Measurements from ENCODE around the gene TP53INP2. TPM values are rescaled to one million over a fixed set of nuclear protein-coding genes. Genes with fewer than 3 reads are reported as not detected.
"Not testable (repeated sequence)": the region's sequence is repeated elsewhere in the genome, so short reads cannot be mapped to it uniquely, and the experiment has no call there.

Gene TP53INP2
- 1.0 TPM for total RNA-seq

- Histone ChIP-seq H3K27ac (ENCODE audit: low read depth, low read length) (peak within 1 kb of the TSS; percentile 99), H3K36me3 (ENCODE audit: control insufficient read depth in 3 of 3, insufficient read depth in 3 of 3, low read length in 3 of 3) (no peaks in the 10 kb centered on the region), H3K27me3 (ENCODE audit: control insufficient read depth in 3 of 3, insufficient read depth in 3 of 3, low read length in 3 of 3) (no peaks in the 10 kb centered on the region), H3K9ac (ENCODE audit: low read depth in 1 of 3, low read length in 3 of 3) (peak within 1 kb of the TSS; percentile 91 to 98 (median 94)), H3K4me3 (ENCODE audit: low read length in 3 of 3) (peak within 1 kb of the TSS; percentile 84 to 91 (median 91)), H3K4me1 (ENCODE audit: control insufficient read depth in 3 of 3, insufficient read depth in 3 of 3, low read length in 3 of 3) (peaks cover 32 to 49% (median 43%) of the 10 kb centered on the region in 3 donors), H3K9me3 (ENCODE audit: control insufficient read depth in 3 of 3, low read length in 3 of 3) (no peaks in the 10 kb centered on the region)
Observed at GRCh38 chr20:34704177-34705007, at the start of gene TP53INP2. TSS of gene TP53INP2 (plus strand) at chr20:34704344. CDS start at chr20:34708740, 4,396 bp downstream.

GRCh38 chr20:34658654-34659053 is 45.5 kb upstream of the TP53INP2 start:
- H3K4me1 ChIP-seq (ENCODE audit: control insufficient read depth in 3 of 3, insufficient read depth in 3 of 3, low read length in 3 of 3); H3K36me3 ChIP-seq (ENCODE audit: control insufficient read depth in 3 of 3, insufficient read depth in 3 of 3, low read length in 3 of 3); H3K27ac ChIP-seq (ENCODE audit: low read depth, low read length); H3K9me3 ChIP-seq (ENCODE audit: control insufficient read depth in 3 of 3, low read length in 3 of 3); H3K4me3 ChIP-seq (ENCODE audit: low read length in 3 of 3); H3K9ac ChIP-seq (ENCODE audit: low read depth in 1 of 3, low read length in 3 of 3); H3K27me3 ChIP-seq (ENCODE audit: control insufficient read depth in 3 of 3, insufficient read depth in 3 of 3, low read length in 3 of 3): not testable (repeated sequence)

- not testable (repeated sequence) for H3K27me3 ChIP-seq (ENCODE audit: control insufficient read depth in 3 of 3, insufficient read depth in 3 of 3, low read length in 3 of 3)
Observed at GRCh38 chr20:34661811-34662210, 42.3 kb upstream of the TP53INP2 start.

GRCh38 chr20:34663213-34663943 is 40.8 kb upstream of the TP53INP2 start:
- H3K4me3 ChIP-seq (ENCODE audit: low read length in 3 of 3): no peak overlapping the region
- H3K27ac ChIP-seq (ENCODE audit: low read depth, low read length): no peak overlapping the region
- no peak overlapping the region for H3K9ac ChIP-seq (ENCODE audit: low read depth in 1 of 3, low read length in 3 of 3)
- H3K9me3 ChIP-seq (ENCODE audit: control insufficient read depth in 3 of 3, low read length in 3 of 3): no peaks in the 10 kb centered on the region
- H3K4me1 ChIP-seq (ENCODE audit: control insufficient read depth in 3 of 3, insufficient read depth in 3 of 3, low read length in 3 of 3): no peaks in the 10 kb centered on the region
- H3K36me3 ChIP-seq (ENCODE audit: control insufficient read depth in 3 of 3, insufficient read depth in 3 of 3, low read length in 3 of 3): no peaks in the 10 kb centered on the region
- no peaks in the 10 kb centered on the region for H3K27me3 ChIP-seq (ENCODE audit: control insufficient read depth in 3 of 3, insufficient read depth in 3 of 3, low read length in 3 of 3)

More at GRCh38 chr20:34661811-34662210, 42.3 kb upstream of the TP53INP2 start:
- H3K9ac ChIP-seq (ENCODE audit: low read depth in 1 of 3, low read length in 3 of 3); H3K36me3 ChIP-seq (ENCODE audit: control insufficient read depth in 3 of 3, insufficient read depth in 3 of 3, low read length in 3 of 3); H3K27ac ChIP-seq (ENCODE audit: low read depth, low read length); H3K9me3 ChIP-seq (ENCODE audit: control insufficient read depth in 3 of 3, low read length in 3 of 3); H3K4me1 ChIP-seq (ENCODE audit: control insufficient read depth in 3 of 3, insufficient read depth in 3 of 3, low read length in 3 of 3); H3K4me3 ChIP-seq (ENCODE audit: low read length in 3 of 3): not testable (repeated sequence)

- not testable (repeated sequence) for H3K36me3 ChIP-seq (ENCODE audit: control insufficient read depth in 3 of 3, insufficient read depth in 3 of 3, low read length in 3 of 3); H3K27ac ChIP-seq (ENCODE audit: low read depth, low read length); H3K4me3 ChIP-seq (ENCODE audit: low read length in 3 of 3); H3K27me3 ChIP-seq (ENCODE audit: control insufficient read depth in 3 of 3, insufficient read depth in 3 of 3, low read length in 3 of 3); H3K4me1 ChIP-seq (ENCODE audit: control insufficient read depth in 3 of 3, insufficient read depth in 3 of 3, low read length in 3 of 3); H3K9me3 ChIP-seq (ENCODE audit: control insufficient read depth in 3 of 3, low read length in 3 of 3); H3K9ac ChIP-seq (ENCODE audit: low read depth in 1 of 3, low read length in 3 of 3)
Observed at GRCh38 chr20:34664751-34665150, 39.4 kb upstream of the TP53INP2 start.

- Histone ChIP-seq H3K9me3 (ENCODE audit: control insufficient read depth in 3 of 3, low read length in 3 of 3) (no peaks in the 10 kb centered on the region), H3K4me3 (ENCODE audit: low read length in 3 of 3) (no peak overlapping the region), H3K27ac (ENCODE audit: low read depth, low read length) (no peak overlapping the region), H3K9ac (ENCODE audit: low read depth in 1 of 3, low read length in 3 of 3) (no peak overlapping the region), H3K27me3 (ENCODE audit: control insufficient read depth in 3 of 3, insufficient read depth in 3 of 3, low read length in 3 of 3) (no peaks in the 10 kb centered on the region), H3K36me3 (ENCODE audit: control insufficient read depth in 3 of 3, insufficient read depth in 3 of 3, low read length in 3 of 3) (no peaks in the 10 kb centered on the region), H3K4me1 (ENCODE audit: control insufficient read depth in 3 of 3, insufficient read depth in 3 of 3, low read length in 3 of 3) (no peaks in the 10 kb centered on the region)
Observed at GRCh38 chr20:34669094-34669493, 35.0 kb upstream of the TP53INP2 start.

- Histone ChIP-seq H3K27me3 (ENCODE audit: control insufficient read depth in 3 of 3, insufficient read depth in 3 of 3, low read length in 3 of 3) (no peaks in the 10 kb centered on the region), H3K27ac (ENCODE audit: low read depth, low read length) (no peak overlapping the region), H3K36me3 (ENCODE audit: control insufficient read depth in 3 of 3, insufficient read depth in 3 of 3, low read length in 3 of 3) (no peaks in the 10 kb centered on the region), H3K4me3 (ENCODE audit: low read length in 3 of 3) (no peak overlapping the region), H3K9ac (ENCODE audit: low read depth in 1 of 3, low read length in 3 of 3) (no peak overlapping the region), H3K4me1 (ENCODE audit: control insufficient read depth in 3 of 3, insufficient read depth in 3 of 3, low read length in 3 of 3) (peaks cover 6 to 7% (median 6%) of the 10 kb centered on the region in 3 donors), H3K9me3 (ENCODE audit: control insufficient read depth in 3 of 3, low read length in 3 of 3) (no peaks in the 10 kb centered on the region)
Observed at GRCh38 chr20:34673412-34673811, 30.7 kb upstream of the TP53INP2 start.

GRCh38 chr20:34675561-34675960 is 28.6 kb upstream of the TP53INP2 start:
- Histone ChIP-seq H3K27me3 (ENCODE audit: control insufficient read depth in 3 of 3, insufficient read depth in 3 of 3, low read length in 3 of 3) (no peaks in the 10 kb centered on the region), H3K9me3 (ENCODE audit: control insufficient read depth in 3 of 3, low read length in 3 of 3) (no peaks in the 10 kb centered on the region), H3K4me1 (ENCODE audit: control insufficient read depth in 3 of 3, insufficient read depth in 3 of 3, low read length in 3 of 3) (peaks cover 6 to 7% (median 6%) of the 10 kb centered on the region in 3 donors), H3K9ac (ENCODE audit: low read depth in 1 of 3, low read length in 3 of 3) (no peak overlapping the region), H3K4me3 (ENCODE audit: low read length in 3 of 3) (no peak overlapping the region), H3K36me3 (ENCODE audit: control insufficient read depth in 3 of 3, insufficient read depth in 3 of 3, low read length in 3 of 3) (no peaks in the 10 kb centered on the region), H3K27ac (ENCODE audit: low read depth, low read length) (no peak overlapping the region)

GRCh38 chr20:34675993-34676641 is 28.0 kb upstream of the TP53INP2 start:
- Histone ChIP-seq H3K4me3 (ENCODE audit: low read length in 3 of 3) (peak overlapping the region; percentile 85 to 90 (median 86)), H3K9ac (ENCODE audit: low read depth in 1 of 3, low read length in 3 of 3) (peak overlapping the region; percentile 40 to 81 (median 79)), H3K27ac (ENCODE audit: low read depth, low read length) (peak overlapping the region; percentile 71), H3K4me1 (ENCODE audit: control insufficient read depth in 3 of 3, insufficient read depth in 3 of 3, low read length in 3 of 3) (peaks cover 6 to 7% (median 6%) of the 10 kb centered on the region in 3 donors), H3K9me3 (ENCODE audit: control insufficient read depth in 3 of 3, low read length in 3 of 3) (no peaks in the 10 kb centered on the region), H3K27me3 (ENCODE audit: control insufficient read depth in 3 of 3, insufficient read depth in 3 of 3, low read length in 3 of 3) (no peaks in the 10 kb centered on the region), H3K36me3 (ENCODE audit: control insufficient read depth in 3 of 3, insufficient read depth in 3 of 3, low read length in 3 of 3) (no peaks in the 10 kb centered on the region)
